KMS-11 (cell line): ENCODE data around the gene PIGU.

Experiments
- H2AFZ ChIP-seq: fragments of 200-600 bp; sonication (generic); 2 replicates; pipeline ENCODE4 v1.6.1; 2016; ENCODE audit warnings: antibody characterized with exemption, mixed run types, low read depth
- H3K27ac ChIP-seq: fragments of 200-600 bp; sonication (generic); 2 replicates; pipeline ENCODE4 v1.6.1; 2016; ENCODE audit warnings: mild to moderate bottlenecking, mixed run types
- H3K27me3 ChIP-seq: fragments of 200-600 bp; sonication (generic); 2 replicates; pipeline ENCODE4 v1.6.1; 2017; ENCODE audit warnings: mild to moderate bottlenecking, low read depth, mixed run types, moderate library complexity; ENCODE audit not compliant: insufficient read depth
- H3K36me3 ChIP-seq: fragments of 200-600 bp; sonication (generic); 2 replicates; pipeline ENCODE4 v1.6.1; 2017; ENCODE audit warnings: mild to moderate bottlenecking, mixed run types; ENCODE audit not compliant: insufficient read depth
- H3K4me1 ChIP-seq: fragments of 200-600 bp; sonication (generic); 2 replicates; pipeline ENCODE4 v1.6.1; 2016; ENCODE audit warnings: mild to moderate bottlenecking, low read depth, mixed run types; ENCODE audit not compliant: poor library complexity, severe bottlenecking
- H3K4me2 ChIP-seq: fragments of 200-600 bp; sonication (generic); 2 replicates; pipeline ENCODE4 v1.7.0; 2016; ENCODE audit warnings: mild to moderate bottlenecking, mixed run types
- H3K4me3 ChIP-seq: fragments of 200-600 bp; sonication (generic); IDR thresholded peaks from 2 replicates; pipeline ENCODE4 v1.6.1; 2017; ENCODE audit warnings: low read depth, low read length, mixed read lengths; ENCODE audit not compliant: insufficient read depth
- H3K79me2 ChIP-seq: fragments of 200-600 bp; sonication (generic); 2 replicates; pipeline ENCODE4 v1.6.1; 2016; ENCODE audit warnings: low read depth, mixed run types; ENCODE audit not compliant: insufficient read depth
- H3K9ac ChIP-seq: fragments of 200-600 bp; sonication (generic); 2 replicates; pipeline ENCODE4 v1.6.1; 2016; ENCODE audit warnings: mild to moderate bottlenecking, mixed run types
- H4K20me1 ChIP-seq: fragments of 200-600 bp; sonication (generic); 2 replicates; pipeline ENCODE4 v1.6.1; 2016; ENCODE audit warnings: mild to moderate bottlenecking, mixed run types; ENCODE audit not compliant: insufficient read depth
- TF ChIP-seq, protein P1 (sequence below): fragments of 200-600 bp; sonication (generic); conservative IDR thresholded peaks from 2 replicates; pipeline ENCODE4 v1.6.1; 2017; ENCODE audit warnings: low read depth, mild to moderate bottlenecking, antibody characterized with exemption, low read length, moderate library complexity, mixed read lengths

The PIGU gene

DNA sequence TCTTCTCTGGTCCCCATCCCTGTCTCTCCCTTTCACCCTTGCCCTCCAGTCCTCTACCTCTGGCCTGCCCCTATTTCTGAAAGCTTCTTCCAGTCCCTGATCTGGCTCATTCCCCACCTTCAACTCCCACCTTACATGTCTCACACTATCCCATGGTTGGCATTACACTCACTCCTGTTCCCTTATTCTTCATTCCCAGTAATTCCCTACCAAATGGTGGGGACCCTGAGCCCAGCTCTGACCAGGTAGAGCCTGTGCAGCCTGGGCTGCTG, 33.6 kb upstream of the PIGU start:
- H3K79me2 ChIP-seq = no peaks in the 10 kb centered on the region
- no peaks in the 10 kb centered on the region for H3K27me3 ChIP-seq
- H3K4me2 ChIP-seq = peak overlapping the region; percentile 43; the same call in 1 of the 2 replicates
- H3K4me3 ChIP-seq = no peak overlapping the region
- TF ChIP-seq, protein P1, sequence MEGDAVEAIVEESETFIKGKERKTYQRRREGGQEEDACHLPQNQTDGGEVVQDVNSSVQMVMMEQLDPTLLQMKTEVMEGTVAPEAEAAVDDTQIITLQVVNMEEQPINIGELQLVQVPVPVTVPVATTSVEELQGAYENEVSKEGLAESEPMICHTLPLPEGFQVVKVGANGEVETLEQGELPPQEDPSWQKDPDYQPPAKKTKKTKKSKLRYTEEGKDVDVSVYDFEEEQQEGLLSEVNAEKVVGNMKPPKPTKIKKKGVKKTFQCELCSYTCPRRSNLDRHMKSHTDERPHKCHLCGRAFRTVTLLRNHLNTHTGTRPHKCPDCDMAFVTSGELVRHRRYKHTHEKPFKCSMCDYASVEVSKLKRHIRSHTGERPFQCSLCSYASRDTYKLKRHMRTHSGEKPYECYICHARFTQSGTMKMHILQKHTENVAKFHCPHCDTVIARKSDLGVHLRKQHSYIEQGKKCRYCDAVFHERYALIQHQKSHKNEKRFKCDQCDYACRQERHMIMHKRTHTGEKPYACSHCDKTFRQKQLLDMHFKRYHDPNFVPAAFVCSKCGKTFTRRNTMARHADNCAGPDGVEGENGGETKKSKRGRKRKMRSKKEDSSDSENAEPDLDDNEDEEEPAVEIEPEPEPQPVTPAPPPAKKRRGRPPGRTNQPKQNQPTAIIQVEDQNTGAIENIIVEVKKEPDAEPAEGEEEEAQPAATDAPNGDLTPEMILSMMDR = no peak
- H2AFZ ChIP-seq = peak overlapping the region; percentile 94; the same call in 1 of the 2 replicates
- H3K9ac ChIP-seq = peak overlapping the region; percentile 82; the same call in 1 of the 2 replicates
- H3K4me1 ChIP-seq = peaks cover 31% of the 10 kb centered on the region
- H3K36me3 ChIP-seq = no peaks in the 10 kb centered on the region
- H4K20me1 ChIP-seq = no peaks in the 10 kb centered on the region
- no peak overlapping the region for H3K27ac ChIP-seq

DNA sequence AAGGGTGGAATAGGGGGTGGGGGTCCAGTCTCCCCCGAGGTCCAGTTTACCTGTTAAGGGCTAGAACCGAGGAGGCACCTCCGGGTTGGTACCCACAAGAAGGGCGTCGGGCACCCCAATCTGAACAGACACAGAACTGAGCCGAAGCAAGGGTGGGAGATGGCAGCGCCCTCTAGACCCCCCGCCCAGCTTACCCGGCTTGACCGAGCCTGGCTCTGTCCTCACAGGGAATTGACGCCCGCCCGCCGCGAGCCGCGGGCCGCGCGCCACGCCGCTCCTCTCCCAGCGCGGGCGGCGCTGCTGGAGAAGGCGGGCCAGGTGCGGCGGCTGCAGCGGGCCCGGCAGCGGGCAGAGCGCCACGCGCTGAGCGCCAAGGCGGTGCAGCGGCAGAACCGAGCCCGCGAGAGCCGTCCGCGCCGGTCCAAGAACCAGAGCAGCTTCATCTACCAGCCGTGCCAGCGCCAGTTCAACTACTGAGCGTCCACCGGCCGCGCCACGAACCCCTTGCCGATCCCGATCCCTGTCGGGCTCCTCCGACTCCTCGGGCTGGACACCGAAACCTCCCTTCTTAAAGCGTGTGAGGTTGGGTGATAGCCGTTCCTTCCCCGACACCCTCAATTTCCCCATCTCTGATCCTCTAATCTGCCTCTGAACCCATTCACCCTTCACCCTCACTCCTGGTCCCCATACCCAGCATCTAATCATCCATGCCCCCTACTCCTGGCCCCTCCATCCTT, 33.1 kb upstream of the PIGU start:
- Histone ChIP-seq H2AFZ (peak overlapping the region; percentile 94), H3K4me1 (peaks cover 36% of the 10 kb centered on the region), H3K27ac (peak overlapping the region; percentile 74), H3K4me2 (peak overlapping the region; percentile 43), H4K20me1 (no peaks in the 10 kb centered on the region), H3K4me3 (peak overlapping the region; percentile 17), H3K36me3 (no peaks in the 10 kb centered on the region), H3K27me3 (no peaks in the 10 kb centered on the region), H3K9ac (peak overlapping the region; percentile 82), H3K79me2 (no peaks in the 10 kb centered on the region)
- TF ChIP-seq, protein P1 = peak; percentile 22; the same call in 1 of the 2 replicates

DNA sequence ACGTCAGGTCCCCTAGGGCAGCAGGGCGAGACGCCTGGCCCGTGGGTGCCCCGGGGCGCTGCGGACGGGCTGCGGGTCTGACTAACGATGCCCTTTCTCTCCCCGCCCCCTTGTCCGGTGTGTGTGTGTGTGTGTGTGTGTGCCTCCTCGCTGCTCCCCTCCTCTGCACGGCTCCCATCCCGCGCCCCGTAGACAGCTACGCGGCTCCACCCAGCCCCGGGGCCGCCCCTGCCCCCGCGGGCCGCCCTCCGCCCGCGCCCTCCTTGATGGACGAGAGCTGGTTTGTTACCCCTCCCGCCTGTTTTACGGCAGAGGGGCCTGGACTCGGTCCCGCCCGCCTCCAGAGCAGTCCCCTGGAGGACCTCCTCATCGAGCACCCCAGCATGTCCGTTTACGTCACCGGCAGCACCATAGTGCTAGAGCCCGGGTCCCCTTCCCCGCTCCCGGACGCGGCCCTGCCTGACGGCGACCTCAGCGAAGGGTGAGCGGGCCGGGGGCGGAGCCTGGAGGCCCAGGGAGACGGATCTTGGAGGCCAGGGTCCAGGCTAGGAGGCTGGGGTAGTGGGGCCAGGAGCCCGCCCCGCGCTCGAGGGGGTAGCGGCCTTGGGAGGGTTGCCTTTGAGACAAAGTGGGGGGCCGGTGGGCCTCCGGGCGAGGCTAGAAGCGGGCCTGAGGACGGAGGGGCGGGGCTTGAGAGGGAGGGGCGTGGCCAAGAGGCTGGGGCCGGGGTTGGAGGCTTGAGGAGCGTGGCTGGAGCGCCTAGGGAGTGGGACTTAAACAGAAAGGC, 32.3 kb upstream of the PIGU start:
- Histone ChIP-seq H3K36me3 (no peaks in the 10 kb centered on the region), H2AFZ (peak overlapping the region; percentile 94)

DNA sequence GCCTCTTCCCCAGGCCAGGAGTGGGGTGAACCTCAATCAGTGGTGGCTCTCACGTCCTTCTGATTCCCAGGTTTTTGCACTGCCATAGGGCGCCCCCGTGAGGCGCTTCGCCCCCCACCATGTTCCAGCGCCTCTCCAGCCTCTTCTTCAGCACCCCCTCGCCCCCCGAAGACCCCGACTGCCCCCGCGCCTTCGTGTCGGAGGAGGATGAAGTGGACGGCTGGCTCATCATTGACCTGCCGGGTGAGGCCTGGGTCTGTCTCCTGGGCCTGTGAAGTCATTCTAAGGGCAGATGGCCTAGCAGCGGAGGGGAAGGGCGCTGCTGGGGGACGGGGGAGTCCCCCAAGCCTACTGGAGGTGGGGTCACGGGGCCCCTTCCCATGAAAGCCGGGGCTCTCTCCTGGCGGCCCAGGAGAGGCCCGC, 31.7 kb upstream of the PIGU start:
- H3K9ac ChIP-seq = peak overlapping the region; percentile 82; the same call in 1 of the 2 replicates
- peak overlapping the region; percentile 43 for H3K4me2 ChIP-seq
- H3K27ac ChIP-seq = peak overlapping the region; percentile 74; the same call in 1 of the 2 replicates
- H4K20me1 ChIP-seq = no peaks in the 10 kb centered on the region
- H3K4me3 ChIP-seq = no peak overlapping the region
- peaks cover 39% of the 10 kb centered on the region for H3K4me1 ChIP-seq
- no peaks in the 10 kb centered on the region for H3K27me3 ChIP-seq
- no peaks in the 10 kb centered on the region for H3K36me3 ChIP-seq
- H2AFZ ChIP-seq = peak overlapping the region; percentile 94
- H3K79me2 ChIP-seq = no peaks in the 10 kb centered on the region
- TF ChIP-seq, protein P1 = peak; percentile 82

More for the DNA sequence above, 32.3 kb upstream of the PIGU start:
- H3K79me2 ChIP-seq = no peaks in the 10 kb centered on the region
- H3K4me2 ChIP-seq = peak overlapping the region; percentile 43
- TF ChIP-seq, protein P1 = no peak
- no peaks in the 10 kb centered on the region for H3K27me3 ChIP-seq
- H3K4me3 ChIP-seq = peak overlapping the region; percentile 17
- H3K9ac ChIP-seq = peak overlapping the region; percentile 82
- peaks cover 40% of the 10 kb centered on the region for H3K4me1 ChIP-seq
- peak overlapping the region; percentile 74 for H3K27ac ChIP-seq
- H4K20me1 ChIP-seq = no peaks in the 10 kb centered on the region
